Measurements from ENCODE around the gene DDX3X.
"Not testable (repeated sequence)": the region's sequence is repeated elsewhere in the genome, so short reads cannot be mapped to it uniquely, and the experiment has no call there.

The DDX3X gene

GRCh38 chrX:41333744-41334362 is at the start of gene DDX3X:
Gene DDX3X (plus strand): TSS chrX:41334162. CDS start chrX:41334253, 91 bp downstream.
- peak; percentile 50 for DNase-seq (ENCODE audit: extremely low read depth, low read depth)
- TF ChIP-seq CTCF (IDR thresholded peaks at IDR 0.05; ENCODE audit: low read depth, low read length, missing control alignments): no peak
- peak within 1 kb of the TSS; percentile 91 for H3K4me3 ChIP-seq (replicated peaks; ENCODE audit: low read depth, low read length)

- not testable (repeated sequence) for H3K4me3 ChIP-seq (replicated peaks; ENCODE audit: low read depth, low read length); DNase-seq (ENCODE audit: extremely low read depth, low read depth)
These were observed 48.0 kb upstream of the DDX3X start for GRCh38 chrX:41285928-41286327.

- no peak for DNase-seq (ENCODE audit: extremely low read depth, low read depth)
- TF ChIP-seq CTCF (IDR thresholded peaks at IDR 0.05; ENCODE audit: low read depth, low read length, missing control alignments): no peak
- H3K4me3 ChIP-seq (replicated peaks; ENCODE audit: low read depth, low read length): no peak overlapping the region
These were observed 45.3 kb upstream of the DDX3X start for GRCh38 chrX:41288641-41289040.

- DNase-seq (ENCODE audit: extremely low read depth, low read depth): no peak
- no peak for TF ChIP-seq CTCF (IDR thresholded peaks at IDR 0.05; ENCODE audit: low read depth, low read length, missing control alignments)
These were observed 44.9 kb upstream of the DDX3X start for GRCh38 chrX:41289095-41289494.

GRCh38 chrX:41291309-41291708 is 42.7 kb upstream of the DDX3X start:
- no peak for TF ChIP-seq CTCF (IDR thresholded peaks at IDR 0.05; ENCODE audit: low read depth, low read length, missing control alignments)
- no peak overlapping the region for H3K4me3 ChIP-seq (replicated peaks; ENCODE audit: low read depth, low read length)
- no peak for DNase-seq (ENCODE audit: extremely low read depth, low read depth)

More at GRCh38 chrX:41289095-41289494, 44.9 kb upstream of the DDX3X start:
- H3K4me3 ChIP-seq (replicated peaks; ENCODE audit: low read depth, low read length): no peak overlapping the region

- peak; percentile 17 for TF ChIP-seq CTCF (IDR thresholded peaks at IDR 0.05; ENCODE audit: low read depth, low read length, missing control alignments)
- no peak overlapping the region for H3K4me3 ChIP-seq (replicated peaks; ENCODE audit: low read depth, low read length)
- no peak for DNase-seq (ENCODE audit: extremely low read depth, low read depth)
These were observed 40.7 kb upstream of the DDX3X start for GRCh38 chrX:41293269-41293668.

GRCh38 chrX:41300758-41301437 is 33.1 kb upstream of the DDX3X start:
- no peak for DNase-seq (ENCODE audit: extremely low read depth, low read depth)
- no peak for TF ChIP-seq CTCF (IDR thresholded peaks at IDR 0.05; ENCODE audit: low read depth, low read length, missing control alignments)
- H3K4me3 ChIP-seq (replicated peaks; ENCODE audit: low read depth, low read length): no peak overlapping the region

All from HFF-Myc (cell line).